Measurements from ENCODE around the gene R3HDM2.
A peak's percentile ranks its signal among the peaks of the same experiment; 100 is the strongest.

DNA sequence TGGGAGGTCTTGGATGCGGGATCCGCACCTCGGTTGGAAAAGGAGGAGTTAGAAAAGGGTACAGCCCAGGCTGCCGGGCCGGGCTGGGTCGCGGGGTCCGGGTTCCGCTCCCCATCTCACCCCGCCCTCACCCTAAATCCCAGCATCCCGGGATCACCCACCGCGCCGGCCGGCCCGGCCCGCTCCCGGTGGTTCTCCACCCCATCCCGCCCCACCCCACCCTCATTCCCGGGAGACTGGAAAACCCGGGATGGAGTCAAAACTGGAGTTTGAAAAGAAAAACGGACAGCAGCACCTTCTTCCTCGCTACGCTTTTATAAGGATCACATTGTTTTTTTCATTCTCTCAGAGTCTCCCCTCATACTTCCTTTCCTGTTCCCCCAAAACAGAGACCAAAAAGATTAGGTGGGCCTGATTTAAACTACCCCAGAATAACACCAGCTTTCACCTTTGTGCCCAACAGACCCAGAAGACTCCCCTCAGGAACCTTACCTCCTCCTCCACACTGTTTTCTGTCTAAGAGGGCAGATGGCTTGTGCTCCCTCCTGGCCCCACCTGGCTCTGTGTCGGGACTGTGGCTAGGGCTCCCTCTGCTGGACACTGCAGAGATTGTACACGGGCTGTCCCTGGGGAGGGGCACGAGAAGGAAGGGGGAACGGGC is 31.5 kb upstream of the R3HDM2 start:
- TF ChIP-seq, protein P1, sequence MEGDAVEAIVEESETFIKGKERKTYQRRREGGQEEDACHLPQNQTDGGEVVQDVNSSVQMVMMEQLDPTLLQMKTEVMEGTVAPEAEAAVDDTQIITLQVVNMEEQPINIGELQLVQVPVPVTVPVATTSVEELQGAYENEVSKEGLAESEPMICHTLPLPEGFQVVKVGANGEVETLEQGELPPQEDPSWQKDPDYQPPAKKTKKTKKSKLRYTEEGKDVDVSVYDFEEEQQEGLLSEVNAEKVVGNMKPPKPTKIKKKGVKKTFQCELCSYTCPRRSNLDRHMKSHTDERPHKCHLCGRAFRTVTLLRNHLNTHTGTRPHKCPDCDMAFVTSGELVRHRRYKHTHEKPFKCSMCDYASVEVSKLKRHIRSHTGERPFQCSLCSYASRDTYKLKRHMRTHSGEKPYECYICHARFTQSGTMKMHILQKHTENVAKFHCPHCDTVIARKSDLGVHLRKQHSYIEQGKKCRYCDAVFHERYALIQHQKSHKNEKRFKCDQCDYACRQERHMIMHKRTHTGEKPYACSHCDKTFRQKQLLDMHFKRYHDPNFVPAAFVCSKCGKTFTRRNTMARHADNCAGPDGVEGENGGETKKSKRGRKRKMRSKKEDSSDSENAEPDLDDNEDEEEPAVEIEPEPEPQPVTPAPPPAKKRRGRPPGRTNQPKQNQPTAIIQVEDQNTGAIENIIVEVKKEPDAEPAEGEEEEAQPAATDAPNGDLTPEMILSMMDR (IDR thresholded peaks at IDR 0.05): peak; percentile 89 to 93 (median 91)
- TF ChIP-seq POLR2AphosphoS5 (IDR thresholded peaks at IDR 0.05): peak in 2 of 3 donors; percentile 12 to 58
- no peak for TF ChIP-seq POLR2A (IDR thresholded peaks at IDR 0.05)

All from breast epithelium (tissue), 3 donors.